GM19043 (cell line): Measurements from ENCODE around the gene VPS13D.
"Not testable (repeated sequence)": the region's sequence is repeated elsewhere in the genome, so short reads cannot be mapped to it uniquely, and the experiment has no call there.

Source experiments
- ATAC-seq: cut with Tn5 transposase; IDR thresholded peaks from one replicate; pipeline ENCODE4 v1.9.1; 2021; ENCODE audit warnings: low read depth; ENCODE audit not compliant: unreplicated experiment

VPS13D gene

GRCh38 chr1:12224092-12224491 is 5.7 kb upstream of the VPS13D start:
- ATAC-seq, result not testable (repeated sequence)

DNA sequence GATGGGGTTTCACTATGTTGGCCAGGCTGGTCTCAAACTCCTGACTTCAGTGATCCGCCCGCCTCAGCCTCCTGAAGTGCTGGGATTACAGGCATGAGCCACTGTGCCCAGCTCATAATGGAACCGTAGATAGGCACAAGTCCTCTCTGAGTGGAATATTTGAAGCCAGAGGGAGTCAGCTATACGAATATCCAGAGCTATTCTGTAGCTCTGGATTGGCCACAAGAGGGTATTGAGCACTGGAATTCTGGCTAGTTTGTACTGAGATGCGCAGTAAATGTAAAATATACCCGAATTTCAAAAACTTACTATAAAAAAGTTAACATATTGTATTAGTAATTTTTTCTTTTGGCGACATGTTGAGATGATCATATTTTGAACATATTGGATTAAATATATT is 851 bp upstream of the VPS13D start:
- no peak for ATAC-seq

DNA sequence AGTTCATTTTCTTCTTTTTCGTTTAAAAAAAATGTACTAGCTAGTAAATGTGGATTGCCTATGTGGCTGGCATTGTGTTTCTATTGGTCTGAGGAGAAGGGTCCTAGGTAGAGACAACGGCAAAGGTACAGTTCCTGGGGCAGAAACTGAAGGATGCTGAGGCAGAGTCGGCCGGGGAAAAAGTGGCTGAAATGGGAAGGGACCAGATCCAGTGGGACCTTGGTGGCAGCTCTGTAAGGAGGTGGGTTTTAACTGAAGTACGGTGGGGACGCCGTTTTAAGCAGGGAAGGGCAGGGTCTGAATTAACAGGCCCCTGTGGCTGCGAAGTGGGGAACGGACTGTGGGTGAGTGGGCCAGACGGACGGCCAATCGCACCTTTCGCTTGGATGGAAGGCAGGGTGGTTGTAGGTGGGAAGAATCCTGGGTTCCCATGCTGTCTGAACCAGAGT is 420 bp upstream of the VPS13D start:
- ATAC-seq, result no peak

DNA sequence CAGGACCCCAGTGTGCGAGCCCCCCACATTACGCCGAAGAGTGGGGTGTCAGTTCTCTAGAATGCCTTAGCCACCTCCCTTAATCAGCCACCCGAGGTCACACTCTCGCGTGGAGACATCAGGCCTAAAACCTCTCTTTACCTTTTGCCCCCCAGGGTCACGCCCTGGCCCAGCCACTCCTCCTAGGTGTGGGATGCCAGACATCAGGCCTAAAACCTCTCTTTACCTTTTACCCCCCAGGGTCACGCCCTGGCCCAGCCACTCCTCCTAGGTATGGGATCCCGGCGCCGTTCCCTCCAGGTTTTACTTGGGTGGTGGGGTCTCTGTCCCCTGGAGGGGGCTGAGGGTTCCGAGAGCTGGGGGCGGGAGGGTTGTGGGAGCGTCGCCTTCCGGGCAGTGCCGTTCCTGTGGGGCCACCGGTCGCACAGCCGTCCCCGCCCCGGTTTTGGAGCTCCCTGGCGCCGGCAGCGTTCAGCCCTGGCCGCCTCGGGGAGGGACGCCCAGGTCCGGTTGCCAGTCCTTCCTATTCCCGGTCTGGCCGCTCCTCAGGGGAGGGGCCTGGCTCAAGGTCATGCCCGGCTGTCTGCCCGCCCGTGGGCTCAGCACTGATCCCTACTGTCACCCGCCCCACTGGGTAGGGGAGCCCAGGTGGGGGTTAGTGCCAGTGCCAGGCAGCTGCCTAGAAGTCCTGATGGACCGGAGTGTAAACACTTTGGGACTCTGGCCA is 882 bp downstream of the VPS13D start:
- no peak for ATAC-seq

- ATAC-seq, result no peak
Observed at GRCh38 chr1:12231276-12231595, 1.4 kb downstream of the VPS13D start.

DNA sequence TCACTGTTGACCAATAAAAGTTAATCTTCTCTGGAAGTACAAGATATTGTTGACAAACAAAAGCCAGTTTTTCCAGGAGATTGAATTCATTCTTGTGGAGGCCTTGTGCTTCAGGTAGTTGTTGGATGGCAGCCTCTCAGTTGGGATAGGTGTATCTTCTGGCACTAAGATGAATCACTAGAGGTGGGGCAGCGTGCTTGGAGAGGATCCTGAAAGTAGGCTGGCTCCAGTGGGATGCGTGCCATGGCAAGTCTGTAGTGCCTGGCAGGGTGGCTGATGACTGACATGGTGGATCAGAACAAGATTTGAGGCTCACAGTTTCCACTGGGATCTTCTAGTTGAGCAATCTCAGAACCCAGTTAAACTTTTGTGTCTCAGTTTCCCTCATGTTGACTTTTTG is 2.4 kb downstream of the VPS13D start:
- no peak for ATAC-seq

- no peak for ATAC-seq
Observed at GRCh38 chr1:12244078-12244477, 14.2 kb downstream of the VPS13D start.

DNA sequence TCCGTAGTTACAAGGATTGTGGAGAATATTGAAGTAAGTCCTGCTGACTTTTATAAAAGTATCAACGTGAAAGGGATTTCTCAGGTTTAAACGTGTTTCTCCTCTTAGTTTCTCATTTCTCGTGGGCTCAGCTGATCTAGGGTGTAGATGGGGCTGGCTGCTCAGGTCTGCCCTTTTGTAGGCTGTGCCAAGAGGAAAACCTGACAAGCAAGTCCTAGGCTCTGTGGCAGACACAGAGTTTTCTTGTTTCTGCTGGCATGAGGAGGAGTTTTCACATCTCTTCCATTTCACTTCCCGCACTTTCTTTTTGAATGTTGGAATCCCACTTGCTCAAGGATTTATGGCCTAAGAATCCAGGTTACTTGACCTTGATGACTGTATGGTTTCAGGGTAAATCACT is 14.8 kb downstream of the VPS13D start:
- ATAC-seq, result no peak

- no peak for ATAC-seq
Observed at GRCh38 chr1:12245116-12245515, 15.3 kb downstream of the VPS13D start.

DNA sequence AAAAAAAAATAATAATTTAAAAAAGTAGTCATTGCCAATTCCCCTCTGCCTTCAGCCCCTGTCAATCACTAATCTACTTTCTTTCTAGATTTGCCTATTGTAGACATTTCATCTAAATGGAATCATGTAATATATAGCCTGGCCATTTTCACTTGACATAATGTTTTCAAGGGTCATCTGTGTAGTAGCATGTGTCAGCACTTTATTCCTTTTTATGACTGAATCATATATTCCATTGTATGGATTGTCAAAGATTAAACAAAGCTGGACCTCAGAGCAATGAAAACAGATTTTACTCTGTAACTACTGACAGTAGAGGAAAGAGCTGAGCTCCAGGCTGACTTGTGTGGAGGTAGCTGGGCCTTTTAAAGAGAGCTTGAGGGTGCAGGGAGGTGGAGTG is 15.9 kb downstream of the VPS13D start:
- ATAC-seq, result no peak

GRCh38 chr1:12246584-12246983 is 16.8 kb downstream of the VPS13D start:
- no peak for ATAC-seq

DNA sequence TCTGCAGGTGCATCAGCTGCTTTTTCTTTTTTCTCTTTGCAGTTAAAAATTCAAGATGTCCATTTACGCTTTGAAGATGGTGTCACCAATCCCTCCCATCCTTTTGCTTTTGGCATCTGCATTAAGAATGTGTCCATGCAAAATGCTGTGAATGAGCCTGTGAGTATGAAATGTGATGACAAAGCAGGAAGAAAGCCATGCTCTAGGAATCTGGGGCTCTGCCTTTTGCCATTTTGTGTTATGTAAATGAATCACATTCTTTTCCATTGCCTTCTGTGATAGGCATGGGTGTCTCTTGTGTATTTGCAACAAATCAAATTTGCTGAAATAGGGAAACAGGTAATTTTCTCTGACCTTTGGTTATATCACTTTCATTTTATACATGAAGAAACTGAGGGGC is 19.4 kb downstream of the VPS13D start:
- ATAC-seq, result no peak

GRCh38 chr1:12249748-12250147 is 19.9 kb downstream of the VPS13D start:
- no peak for ATAC-seq

DNA sequence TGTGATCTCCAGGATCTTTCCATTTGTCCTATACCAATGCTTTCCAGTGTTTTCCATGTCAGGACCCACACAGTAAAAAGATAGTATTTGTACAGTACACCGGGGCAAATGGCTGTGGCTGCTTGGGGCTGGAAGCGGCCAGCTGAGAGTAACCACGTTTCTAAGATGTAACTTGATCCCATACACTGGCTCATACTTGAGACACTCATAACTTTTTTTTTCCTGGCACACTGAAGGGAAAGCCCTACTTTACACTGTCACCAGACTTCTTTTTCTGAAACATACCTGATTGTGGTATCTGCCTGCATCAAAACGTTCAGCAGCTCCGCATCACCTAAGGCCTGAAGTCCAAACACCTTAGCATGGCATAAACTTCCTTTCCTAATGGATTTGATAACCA is 21.6 kb downstream of the VPS13D start:
- no peak for ATAC-seq

- no peak for ATAC-seq
Observed at GRCh38 chr1:12255913-12256312, 26.1 kb downstream of the VPS13D start.

DNA sequence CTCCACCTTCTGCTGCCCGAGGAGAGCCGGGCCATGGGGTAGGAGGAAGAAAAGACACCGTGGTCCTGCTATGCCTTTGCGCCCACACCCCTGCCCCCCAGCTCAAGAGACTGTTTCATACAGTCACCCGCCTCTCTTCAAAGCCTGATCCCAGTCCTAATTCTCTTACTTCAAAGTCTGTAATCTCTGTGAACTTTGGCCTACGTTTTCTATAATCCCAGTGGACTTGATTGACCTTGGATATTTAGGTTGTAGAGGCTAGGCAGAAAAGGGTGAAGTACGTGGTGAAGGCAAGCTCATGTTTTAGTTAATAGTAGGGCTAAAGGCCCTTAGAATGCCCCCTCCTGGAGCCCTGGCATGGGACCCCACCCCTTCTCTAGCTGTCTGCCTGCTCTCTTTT is 28.4 kb downstream of the VPS13D start:
- no peak for ATAC-seq

- ATAC-seq, result no peak
Observed at GRCh38 chr1:12269351-12269750, 39.5 kb downstream of the VPS13D start.

- ATAC-seq, result no peak
Observed at GRCh38 chr1:12271033-12271432, 41.2 kb downstream of the VPS13D start.

GRCh38 chr1:12272770-12273169 is 42.9 kb downstream of the VPS13D start:
- ATAC-seq, result no peak

DNA sequence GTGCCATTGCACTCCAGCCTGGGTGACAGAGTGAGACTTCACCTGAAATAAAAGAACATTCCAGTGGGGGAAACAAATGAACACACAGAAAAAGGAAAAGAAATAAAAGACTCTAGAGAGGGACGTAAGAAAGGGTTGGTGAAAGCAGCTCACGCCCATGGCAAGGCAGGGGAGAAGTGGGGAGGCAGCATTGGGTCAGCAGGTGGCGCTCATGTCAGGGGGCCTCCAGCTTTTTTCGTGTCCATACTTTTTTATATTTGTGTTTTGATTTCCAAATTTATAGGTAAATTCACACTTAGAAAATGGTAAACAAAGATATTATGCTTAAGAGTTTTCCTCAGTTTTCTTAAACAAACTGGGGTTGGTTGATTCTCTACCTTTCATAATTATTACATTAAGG is 45.5 kb downstream of the VPS13D start:
- no peak for ATAC-seq

DNA sequence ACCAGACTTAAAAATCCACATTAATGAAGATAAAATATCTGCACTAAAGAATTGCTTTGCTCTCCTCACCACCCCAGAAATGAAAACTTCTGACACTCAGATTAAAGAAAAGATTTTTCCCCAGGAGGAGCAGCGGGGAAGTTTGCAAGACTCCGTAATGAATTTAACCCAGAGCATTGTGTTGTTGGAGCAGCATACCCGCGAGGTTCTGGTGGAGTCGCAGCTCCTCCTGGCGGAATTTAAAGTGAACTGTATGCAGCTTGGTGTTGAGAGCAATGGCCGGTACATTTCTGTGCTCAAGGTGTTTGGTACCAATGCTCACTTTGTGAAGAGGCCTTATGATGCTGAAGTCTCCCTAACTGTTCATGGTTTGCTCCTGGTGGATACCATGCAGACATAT is 46.4 kb downstream of the VPS13D start:
- no peak for ATAC-seq

DNA sequence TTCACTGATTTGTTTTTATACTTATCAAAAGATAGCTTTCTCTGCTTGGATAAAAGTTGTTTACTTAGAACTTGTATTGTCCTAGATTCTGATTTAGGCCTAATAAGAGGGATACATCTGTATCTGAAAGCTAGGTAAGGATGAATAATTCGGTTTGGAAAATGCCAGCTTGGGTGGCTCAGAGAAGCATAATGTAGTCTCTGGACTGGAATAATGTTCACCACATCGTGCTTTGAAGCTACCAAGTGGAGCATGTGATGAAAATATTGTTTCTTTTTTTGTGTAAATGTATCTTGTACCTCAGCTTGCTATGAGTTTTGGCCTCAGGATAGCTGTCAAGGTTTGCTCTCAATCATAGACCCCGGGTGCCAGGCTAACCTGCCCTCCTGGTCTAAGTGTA is 49.2 kb downstream of the VPS13D start:
- no peak for ATAC-seq
